HG02678 (cell line): ENCODE data around the gene CD302.
"Not testable (repeated sequence)": the region's sequence is repeated elsewhere in the genome, so short reads cannot be mapped to it uniquely, and the experiment has no call there.

Source experiments
- ATAC-seq: cut with Tn5 transposase; IDR thresholded peaks from one replicate; pipeline ENCODE4 v1.9.1; 2021; ENCODE audit warnings: mild to moderate bottlenecking, moderate library complexity; ENCODE audit not compliant: unreplicated experiment

CD302 gene

DNA sequence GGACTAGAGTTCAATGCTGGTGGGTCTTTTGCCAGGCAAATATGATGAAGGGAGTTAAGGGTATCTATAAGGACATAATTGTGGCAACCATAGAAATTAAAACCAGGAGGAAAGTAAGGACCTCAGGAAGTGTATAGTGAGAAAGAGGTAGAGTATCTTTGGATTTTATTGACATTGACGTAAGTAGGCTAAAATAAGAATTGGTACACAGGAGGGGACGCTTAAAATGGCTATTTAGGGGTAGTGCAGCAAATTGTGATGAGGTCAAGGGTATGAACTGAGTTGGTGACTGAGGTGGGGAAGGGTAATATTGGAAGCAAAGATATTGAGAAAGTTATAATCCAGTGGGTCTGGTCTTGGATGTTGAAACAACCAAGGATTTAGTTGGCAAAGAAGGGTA lies 43.0 kb downstream of the CD302 start:
- no peak for ATAC-seq

DNA sequence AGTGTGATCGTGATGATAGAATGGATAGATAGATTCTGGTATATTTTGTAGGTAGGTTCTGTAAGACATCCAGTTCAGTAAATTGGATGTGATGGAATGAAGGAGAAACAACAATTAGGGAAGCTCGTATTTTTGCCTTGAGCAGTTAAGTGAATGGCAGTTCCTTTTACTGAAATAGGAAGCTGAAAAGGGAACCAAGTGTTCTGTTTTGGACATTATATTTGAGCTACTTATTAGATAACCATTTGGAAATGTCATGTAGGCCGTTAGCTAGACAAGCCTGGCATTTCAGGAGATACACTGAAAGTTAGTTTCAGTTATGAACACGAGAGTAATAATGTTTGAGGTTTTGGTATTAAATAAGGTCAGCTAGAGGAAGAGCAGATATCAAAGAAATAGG lies 44.2 kb downstream of the CD302 start:
- no peak for ATAC-seq

DNA sequence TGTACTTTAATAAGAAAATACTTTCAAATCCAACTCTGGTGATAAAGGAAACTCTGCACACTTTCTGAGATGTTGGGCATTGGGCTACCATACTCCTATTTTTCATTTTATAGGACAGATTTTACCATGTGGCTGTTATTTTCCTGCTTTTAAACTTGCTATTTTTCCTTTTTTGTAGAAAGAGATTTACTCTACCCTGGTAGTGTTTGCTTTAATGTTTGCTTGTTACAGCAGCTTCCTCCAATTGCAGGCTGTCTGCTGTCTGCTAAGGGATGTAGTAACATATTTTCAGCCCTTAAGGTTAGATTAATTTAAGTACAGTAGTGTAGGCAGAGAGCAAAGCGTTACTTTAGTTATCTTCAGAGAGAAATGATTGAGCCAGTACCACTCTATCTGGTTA lies 47.1 kb downstream of the CD302 start:
- no peak for ATAC-seq

DNA sequence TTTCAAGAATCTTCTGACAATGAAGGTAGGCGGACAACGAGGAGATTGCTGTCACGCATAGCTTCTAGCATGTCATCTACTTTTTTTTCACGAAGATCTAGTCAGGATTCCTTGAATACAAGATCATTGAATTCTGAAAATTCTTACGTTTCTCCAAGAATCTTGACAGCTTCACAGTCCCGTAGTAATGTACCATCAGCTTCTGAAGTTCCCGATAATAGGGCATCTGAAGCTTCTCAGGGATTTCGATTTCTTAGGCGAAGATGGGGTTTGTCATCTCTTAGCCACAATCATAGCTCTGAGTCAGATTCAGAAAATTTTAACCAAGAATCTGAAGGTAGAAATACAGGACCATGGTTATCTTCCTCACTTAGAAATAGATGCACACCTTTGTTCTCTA lies 49.9 kb downstream of the CD302 start:
- no peak for ATAC-seq

DNA sequence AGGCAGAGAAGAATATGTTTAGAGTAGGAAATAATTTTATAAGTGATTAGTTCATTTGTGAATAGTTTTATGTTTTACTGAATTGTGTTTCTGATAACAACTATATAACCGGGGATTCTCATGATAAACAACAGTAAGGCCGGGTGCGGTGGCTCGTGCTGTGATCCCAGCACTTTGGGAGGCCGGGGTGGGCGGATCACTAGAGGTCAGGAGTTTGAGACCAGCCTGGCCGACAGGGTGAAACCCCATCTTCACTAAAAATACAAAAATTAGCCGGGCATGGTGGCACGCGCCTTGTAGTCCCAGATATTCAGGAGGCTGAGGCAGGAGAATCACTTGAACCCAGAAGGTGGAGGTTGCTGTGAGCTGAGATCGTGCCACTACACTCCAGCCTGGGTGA lies 52.8 kb downstream of the CD302 start:
- ATAC-seq: not testable (repeated sequence)

DNA sequence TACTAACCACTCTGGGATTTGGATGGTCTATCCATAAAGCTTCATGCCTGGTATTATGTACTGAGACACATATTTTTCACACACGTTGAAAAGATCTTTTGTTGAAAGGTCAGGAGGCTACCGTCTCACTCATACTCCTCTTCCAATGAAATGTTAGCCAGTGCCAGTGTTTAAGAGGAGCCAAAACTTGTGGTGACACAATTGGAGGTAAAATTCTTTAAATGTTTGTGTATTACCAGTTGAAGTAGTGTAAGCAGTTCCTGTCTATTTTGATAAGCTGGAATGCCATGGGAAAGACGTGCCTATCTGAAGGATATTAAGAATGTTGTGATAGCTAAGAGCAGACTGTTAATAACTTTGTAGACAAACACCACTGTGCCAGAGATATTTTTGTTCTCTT lies 53.6 kb downstream of the CD302 start:
- no peak for ATAC-seq

DNA sequence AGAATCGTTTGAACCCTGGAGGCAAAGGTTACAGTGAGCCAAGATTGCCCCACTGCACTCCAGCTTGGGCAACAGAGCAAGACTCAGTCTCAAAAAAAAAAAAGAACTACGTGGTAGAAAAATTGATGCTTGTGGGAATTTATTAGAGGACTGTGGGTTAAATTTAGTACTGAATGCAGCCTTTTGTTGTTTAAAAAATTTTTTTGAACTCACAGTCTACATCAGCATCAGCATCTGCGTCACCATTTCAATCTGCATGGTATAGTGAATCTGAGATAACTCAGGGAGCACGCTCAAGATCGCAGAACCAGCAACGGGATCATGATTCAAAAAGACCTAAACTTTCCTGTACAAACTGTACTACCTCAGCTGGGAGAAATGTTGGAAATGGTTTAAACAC lies 55.2 kb downstream of the CD302 start:
- ATAC-seq: no peak

DNA sequence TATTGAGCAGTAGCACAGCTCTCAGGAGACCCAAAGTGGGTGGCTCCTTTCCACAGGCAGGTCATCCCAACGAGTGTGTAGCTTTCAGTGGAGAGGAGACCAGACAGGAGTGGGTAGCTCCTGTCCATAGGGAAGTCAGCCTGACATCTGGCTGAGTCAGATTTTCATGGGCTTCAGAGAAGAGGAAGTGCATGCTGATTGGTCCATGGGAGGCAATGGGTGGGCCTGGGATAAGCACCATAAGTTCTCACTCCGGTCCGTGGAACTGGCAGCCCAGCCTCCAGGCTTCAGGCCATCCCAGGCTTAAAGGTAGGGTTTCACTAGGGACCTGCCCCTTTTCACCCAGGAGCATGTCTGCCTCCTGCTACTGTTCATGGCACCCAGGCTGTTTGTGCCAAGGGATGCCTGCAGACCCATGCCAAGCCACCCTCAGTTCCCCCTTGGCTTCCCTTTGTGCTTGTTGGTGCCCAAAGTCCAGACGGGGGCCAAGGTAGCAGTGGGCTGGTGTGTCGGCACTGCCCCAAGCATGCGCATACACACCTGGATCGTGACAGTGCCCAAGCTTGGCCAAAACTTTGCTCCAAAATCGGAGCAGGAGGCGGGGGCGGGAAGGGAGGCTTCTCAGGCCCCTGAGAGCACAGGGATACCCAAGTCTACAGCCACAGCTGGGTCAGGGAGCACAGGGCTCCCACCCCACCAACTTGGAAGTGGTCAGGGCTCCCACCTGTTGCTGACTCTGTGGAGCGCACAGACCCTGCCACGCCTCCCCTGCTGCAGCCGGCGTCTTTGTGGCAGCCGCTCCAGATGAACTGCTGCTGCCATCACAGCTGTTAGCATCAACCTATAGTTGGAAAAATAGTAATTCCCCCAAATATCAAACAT lies 59.3 kb downstream of the CD302 start:
- ATAC-seq: no peak

DNA sequence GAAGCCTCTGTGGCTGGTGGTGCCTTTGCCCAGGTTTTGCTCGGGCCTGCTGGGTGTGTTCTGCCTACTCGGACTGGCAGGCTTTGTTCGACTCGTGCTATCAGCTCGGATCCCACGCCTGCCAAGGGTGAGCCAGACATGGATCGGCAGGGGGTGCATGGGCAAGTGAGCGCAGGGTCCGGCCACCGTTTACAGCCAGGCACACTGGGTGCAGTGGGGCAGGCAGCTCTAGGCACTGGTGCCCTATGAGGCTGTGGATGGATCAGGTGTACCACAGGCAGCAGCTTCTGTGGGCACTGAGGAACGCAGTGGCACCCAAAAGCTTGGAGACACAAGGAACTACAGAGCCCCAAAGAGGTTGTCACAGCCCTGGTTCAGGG lies 60.1 kb downstream of the CD302 start:
- ATAC-seq: no peak

DNA sequence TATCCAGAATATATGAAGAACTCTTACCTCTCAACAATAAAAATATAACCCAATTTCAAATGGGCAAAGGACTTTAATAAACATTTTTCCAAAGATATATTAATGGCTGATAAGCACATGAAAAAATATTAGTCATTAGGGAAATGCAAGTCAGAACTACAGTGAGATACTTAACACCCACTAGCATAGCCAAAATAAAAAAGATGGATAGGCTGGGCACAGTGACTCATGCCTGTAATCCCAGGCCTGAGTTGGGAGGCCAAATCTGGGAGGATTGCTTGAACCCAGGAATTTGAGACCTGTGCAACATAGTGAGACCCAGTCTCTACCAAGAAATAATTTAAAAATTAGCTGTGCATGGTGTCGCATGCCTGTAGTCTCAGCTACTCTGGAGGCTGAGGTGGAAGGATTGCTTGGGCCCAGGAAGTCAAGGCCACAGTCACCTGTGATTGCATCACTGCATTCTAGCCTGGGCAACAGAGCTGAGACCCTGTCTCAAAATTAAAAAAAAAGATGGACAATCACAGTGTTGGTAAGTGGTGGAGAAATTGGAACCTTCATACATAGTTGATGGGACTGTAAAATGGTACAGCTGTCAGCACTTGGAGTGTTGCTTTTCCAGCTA lies 60.6 kb downstream of the CD302 start:
- ATAC-seq: no peak

DNA sequence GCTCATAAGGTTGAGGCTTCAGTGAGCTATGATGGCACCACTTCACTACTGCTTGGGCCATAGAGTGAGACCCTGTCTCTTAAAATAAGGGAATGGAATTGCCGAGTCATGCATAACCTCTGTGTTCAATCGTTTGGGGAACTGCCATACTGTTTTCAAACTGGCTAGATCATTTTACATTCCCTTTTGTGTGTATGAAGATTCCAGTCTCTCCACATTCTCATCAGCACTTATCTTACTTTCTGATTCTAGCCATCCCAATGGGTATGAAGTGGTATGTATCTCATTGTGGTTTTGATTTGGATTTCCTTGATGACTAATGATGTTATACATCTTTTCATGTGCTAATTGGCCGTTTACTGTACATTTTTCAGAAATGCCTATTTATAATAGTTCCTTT lies 62.0 kb downstream of the CD302 start:
- ATAC-seq: no peak

DNA sequence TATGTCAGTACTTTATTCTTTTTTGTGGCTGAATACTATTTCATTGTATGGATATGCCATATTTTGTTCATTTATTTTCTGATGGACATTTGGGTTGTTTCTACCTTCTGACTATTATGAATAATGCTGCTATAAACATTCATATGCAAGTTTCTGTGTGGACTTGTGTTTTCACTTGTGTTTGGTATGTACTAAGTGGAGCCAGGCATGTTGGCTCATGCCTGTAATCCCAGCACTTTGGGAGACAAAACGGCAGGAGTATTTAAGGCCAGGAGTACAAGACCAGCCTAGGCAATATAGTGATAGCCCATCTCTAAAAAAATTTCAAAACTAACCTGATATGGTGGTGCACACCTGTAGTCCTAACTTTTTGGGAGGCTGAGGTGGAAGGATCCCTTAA lies 62.4 kb downstream of the CD302 start:
- no peak for ATAC-seq

DNA sequence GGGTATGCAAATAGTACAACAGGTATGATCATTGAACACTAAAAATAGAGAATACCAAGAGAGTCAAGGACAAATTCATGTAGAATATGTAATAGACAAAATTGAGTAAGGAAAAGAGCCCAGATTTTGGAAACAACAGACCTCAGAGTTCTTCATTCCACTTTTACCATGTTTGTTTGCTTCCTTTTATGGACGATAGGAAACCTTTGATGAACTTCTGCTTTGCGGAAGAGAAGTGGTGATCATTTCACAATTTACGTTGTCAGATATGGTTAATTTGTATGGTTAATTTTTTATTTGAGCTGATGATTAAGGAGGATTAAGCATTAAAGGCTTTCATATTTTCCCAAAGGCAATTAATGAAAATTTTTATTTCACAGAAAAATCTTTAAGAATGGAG lies 69.4 kb downstream of the CD302 start:
- ATAC-seq: no peak

DNA sequence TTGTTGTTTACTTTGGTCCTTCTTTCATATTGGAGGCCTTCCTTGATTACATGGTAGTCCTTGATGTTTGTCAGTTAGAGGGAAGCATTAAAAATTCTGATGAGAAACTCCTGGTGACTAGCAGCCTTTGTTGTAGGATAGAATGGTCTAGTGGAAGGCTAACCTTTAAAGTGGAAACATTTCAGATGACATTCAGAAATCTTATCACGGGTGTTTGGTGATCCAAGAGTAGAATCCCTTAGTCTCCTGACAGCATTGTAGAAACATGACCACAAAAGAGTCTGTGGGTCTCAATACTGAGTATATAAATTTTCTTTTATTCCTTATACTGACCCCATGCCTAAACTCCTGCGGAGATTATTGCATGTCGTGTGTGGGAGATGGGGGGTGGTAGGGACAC lies 72.3 kb downstream of the CD302 start:
- ATAC-seq: no peak

DNA sequence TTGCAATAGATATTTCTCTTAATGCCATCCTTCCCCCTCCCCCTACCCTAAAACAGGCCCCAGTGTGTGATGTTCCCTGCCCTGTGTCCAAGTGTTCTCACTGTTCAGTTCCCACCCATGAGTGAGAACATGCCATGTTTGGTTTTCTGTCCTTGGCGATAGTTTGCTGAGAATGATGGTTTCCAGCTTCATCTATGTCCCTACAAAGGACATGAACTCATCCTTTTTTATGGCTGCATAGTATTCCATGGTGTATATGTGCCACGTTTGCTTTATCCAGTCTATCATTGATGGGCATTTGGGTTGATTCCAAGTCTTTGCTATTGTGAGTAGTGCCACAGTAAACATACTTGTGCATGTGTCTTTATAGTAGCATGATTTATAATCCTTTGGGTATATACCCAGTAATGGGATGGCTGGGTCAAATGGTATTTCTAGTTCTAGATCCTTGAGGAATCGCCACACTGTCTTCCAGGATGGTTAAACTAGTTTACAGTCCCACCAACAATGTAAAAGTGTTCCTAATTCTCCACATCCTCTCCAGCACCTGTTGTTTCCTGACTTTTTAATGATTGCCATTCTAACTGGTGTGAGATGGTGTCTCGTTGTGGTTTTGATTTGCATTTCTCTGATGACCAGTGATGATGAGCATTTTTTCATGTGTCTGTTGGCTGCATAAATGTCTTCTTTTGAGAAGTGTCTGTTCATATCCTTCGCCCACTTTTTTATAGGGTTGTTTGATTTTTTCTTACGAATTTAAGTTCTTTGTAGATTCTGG lies 73.0 kb downstream of the CD302 start:
- not testable (repeated sequence) for ATAC-seq

DNA sequence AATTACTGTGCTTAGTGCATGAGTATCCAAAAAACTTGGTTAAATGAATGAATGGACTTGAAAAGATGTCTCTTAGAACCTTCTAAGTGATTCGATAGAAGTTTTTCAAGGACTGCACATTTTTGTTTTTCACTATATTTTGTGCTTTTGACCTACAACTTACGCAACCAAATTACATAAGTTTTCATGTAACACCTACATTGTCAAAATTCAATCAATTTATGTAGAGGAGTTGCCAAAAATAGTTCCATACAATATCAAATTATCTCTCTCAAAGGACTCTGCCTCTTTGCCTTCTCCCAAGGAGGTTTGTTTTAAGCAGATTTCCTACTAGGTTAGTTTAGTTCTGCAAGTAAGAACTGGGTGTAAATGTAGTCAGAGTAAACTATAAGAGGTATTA lies 75.4 kb downstream of the CD302 start:
- no peak for ATAC-seq

DNA sequence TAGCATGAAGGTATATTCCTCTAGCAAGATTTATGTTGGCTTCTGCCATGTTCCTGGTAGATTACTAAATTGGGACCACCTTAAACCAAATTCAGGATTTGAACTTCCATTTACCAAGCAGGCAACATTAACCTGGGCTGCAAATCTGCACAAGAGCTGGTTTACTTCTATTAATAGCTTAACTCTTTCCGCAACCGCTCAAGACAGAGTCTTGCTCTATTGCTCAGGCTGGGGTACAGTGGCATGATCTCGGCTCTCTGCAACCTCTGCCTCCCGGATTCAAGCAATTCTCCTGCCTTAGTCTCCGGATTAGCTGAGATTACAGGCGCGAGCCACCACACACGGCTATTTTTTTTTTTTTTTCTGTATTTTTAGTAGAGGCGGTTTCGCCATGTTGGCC lies 77.3 kb downstream of the CD302 start:
- no peak for ATAC-seq
